Fibroblast of villous mesenchyme (primary cell): Measurements from ENCODE around the gene TEX14. TPM values are rescaled to one million over a fixed set of nuclear protein-coding genes. Genes with fewer than 3 reads are reported as not detected.
A peak's percentile ranks its signal among the peaks of the same experiment; 100 is the strongest.

Source experiments
- DNase-seq: peaks from one replicate; pipeline ENCODE4 v3.0.0-alpha.2; 2010; ENCODE audit warnings: low read depth
- H3K4me3 ChIP-seq: 2 replicates; pipeline ENCODE4 v1.5.1; 2011; ENCODE audit warnings: low read depth, mild to moderate bottlenecking, low read length
- CTCF ChIP-seq: IDR thresholded peaks from 2 replicates; pipeline ENCODE4 v1.5.1; 2012; ENCODE audit warnings: low read depth, mild to moderate bottlenecking, low read length; ENCODE audit not compliant: insufficient read depth
- total RNA-seq: library from RNA; depleted of rRNA; stranded (reverse); fragments of >200 nt; gene quantifications from 2 replicates; pipeline ENCODE4 v1.2.3, GENCODE V29; 2012

Gene TEX14
- total RNA-seq, 1 donor = 0.43 TPM

- peak overlapping the region; percentile 54 for H3K4me3 ChIP-seq
- DNase-seq = no peak
- no peak for TF ChIP-seq CTCF
These were observed 59.2 kb downstream of the TEX14 start for GRCh38 chr17:58632324-58633314.

GRCh38 chr17:58631523-58632323 lies 60.1 kb downstream of the TEX14 start:
- peak; percentile 23 for TF ChIP-seq CTCF
- H3K4me3 ChIP-seq = peak overlapping the region; percentile 54
- peak; percentile 99 for DNase-seq

- TF ChIP-seq CTCF = no peak
- no peak for DNase-seq
- no peak overlapping the region for H3K4me3 ChIP-seq
These were observed 60.8 kb downstream of the TEX14 start for GRCh38 chr17:58630883-58631522.

- DNase-seq = no peak
- TF ChIP-seq CTCF = no peak
- H3K4me3 ChIP-seq = no peak overlapping the region
These were observed 64.9 kb downstream of the TEX14 start for GRCh38 chr17:58626905-58627304.

GRCh38 chr17:58624751-58625150 lies 67.1 kb downstream of the TEX14 start:
- H3K4me3 ChIP-seq = no peak overlapping the region
- TF ChIP-seq CTCF = no peak
- DNase-seq = no peak

GRCh38 chr17:58621174-58621573 lies 70.7 kb downstream of the TEX14 start:
- no peak overlapping the region for H3K4me3 ChIP-seq
- no peak for TF ChIP-seq CTCF
- no peak for DNase-seq
